ENCODE measurements around the gene CEP63.

The CEP63 gene

DNA sequence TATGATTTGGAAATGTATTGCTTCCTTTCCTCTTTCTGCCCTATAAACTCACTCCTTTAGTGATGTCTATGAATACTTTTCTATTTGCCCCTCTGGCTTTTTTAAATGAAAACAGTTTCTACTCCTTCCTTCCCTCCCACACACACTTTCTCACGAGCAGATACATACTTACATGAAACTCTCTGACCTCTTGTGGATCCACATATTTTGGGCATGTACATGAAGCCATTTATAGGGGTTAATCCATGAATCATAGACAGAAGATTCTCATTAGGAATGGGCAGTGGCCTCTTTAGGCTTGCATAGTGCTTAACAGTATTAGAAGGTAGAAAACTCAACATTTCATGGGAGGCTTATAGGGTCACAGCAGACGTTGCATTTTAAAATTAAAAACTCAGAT lies 24.9 kb upstream of the CEP63 start:
- DNase-seq (ENCODE audit: low spot score in 2 of 2) (peak in 1 of 2 donors; percentile 3), ATAC-seq (no peak)
- H3K4me1 Mint-ChIP-seq: no peaks in the 10 kb centered on the region
- H3K9me3 Mint-ChIP-seq: no peaks in the 10 kb centered on the region
- H3K4me3 Mint-ChIP-seq: no peak overlapping the region
- H3K27ac Mint-ChIP-seq: no peak overlapping the region
- no peaks in the 10 kb centered on the region for H3K36me3 Mint-ChIP-seq

DNA sequence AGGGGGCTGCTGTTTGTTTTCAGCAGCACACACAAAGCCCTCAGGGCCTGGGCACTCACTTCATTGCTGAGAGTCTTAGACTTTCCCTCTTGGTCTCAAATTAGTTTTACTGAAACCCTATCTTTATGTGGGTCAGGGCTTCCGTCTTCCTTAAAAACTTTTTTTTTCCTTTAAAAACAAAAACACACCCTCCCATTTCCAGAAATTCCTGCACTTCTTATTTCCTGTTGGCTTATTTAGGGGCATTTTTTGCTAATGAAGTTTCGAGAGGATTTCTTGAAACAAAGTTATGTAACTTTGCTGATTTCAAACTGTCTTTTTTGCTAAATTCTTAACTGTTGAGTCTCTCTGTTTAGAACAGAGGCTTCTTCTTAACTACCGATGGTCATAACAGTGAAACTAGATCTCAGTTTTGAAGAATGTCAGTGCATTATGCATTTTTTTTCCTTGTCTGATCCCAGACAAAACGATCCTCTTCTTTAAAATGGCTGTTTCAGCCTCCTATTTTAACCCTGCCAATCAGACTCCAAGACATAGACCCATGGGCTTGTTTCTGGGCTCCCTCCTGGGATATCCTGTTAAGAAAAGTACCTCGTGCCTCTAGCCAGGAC lies 23.4 kb upstream of the CEP63 start:
- DNase-seq (ENCODE audit: low spot score in 2 of 2): no peak
- Mint-ChIP-seq H3K4me1 (no peaks in the 10 kb centered on the region), H3K27ac (no peak overlapping the region), H3K36me3 (no peaks in the 10 kb centered on the region), H3K4me3 (no peak overlapping the region), H3K9me3 (no peaks in the 10 kb centered on the region)
- ATAC-seq: no peak

DNA sequence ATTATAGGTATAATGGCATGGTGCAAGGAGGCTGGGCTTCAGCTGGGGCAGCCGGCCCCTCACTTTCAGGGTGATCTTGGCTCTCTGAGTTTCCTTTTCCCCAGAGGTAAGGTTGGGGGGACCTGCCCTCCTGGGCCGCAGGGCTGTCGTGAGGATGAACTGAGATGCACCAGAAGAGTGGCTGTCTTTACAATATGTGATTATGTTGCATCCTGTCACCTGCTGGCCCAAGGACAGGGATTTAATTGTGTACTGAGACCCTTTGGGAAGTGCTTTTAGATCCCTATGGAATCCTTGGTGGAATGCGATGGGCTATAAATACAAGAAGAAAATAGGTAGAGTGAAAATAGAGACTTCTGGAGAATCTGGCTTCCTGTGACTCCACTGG lies 22.2 kb upstream of the CEP63 start:
- Mint-ChIP-seq H3K4me3 (no peak overlapping the region), H3K9me3 (no peaks in the 10 kb centered on the region), H3K27ac (no peak overlapping the region), H3K4me1 (no peaks in the 10 kb centered on the region), H3K36me3 (no peaks in the 10 kb centered on the region)
- no peak for ATAC-seq
- DNase-seq (ENCODE audit: low spot score in 2 of 2): no peak

DNA sequence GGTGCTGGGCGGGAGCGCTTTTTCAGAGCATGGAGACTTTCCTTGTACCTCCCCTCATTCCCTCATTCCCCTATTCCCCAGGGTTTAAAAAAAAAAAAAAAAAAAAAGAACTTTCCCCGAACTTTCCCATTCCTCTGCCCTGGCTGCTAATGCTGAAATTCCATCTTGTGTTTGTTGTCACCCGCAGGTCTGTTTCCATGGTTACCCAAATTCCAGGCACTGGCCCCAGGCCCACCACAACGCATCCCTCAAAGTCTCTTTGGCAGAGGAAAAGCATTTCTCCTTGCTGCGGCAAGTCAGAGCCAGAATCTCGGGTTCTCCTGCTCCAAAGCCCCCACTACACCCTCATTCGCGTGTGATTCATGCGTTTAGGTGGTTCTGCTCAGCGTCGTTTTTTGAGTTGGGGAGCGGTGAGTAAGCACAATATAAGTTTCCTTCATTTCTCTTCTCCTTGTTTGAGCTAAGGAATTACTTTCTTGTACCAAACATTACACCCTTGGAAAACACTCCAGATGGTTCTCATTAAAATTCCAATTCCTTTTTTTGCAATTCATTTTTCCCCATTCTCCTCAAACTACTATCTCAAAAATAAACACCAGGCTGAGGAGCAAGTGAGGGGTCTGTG lies 21.7 kb upstream of the CEP63 start:
- no peaks in the 10 kb centered on the region for H3K36me3 Mint-ChIP-seq
- no peak overlapping the region for H3K4me3 Mint-ChIP-seq
- no peak for ATAC-seq
- H3K27ac Mint-ChIP-seq: no peak overlapping the region
- no peaks in the 10 kb centered on the region for H3K9me3 Mint-ChIP-seq
- DNase-seq (ENCODE audit: low spot score in 2 of 2): peak in 1 of 2 donors; percentile 25
- H3K4me1 Mint-ChIP-seq: no peaks in the 10 kb centered on the region

DNA sequence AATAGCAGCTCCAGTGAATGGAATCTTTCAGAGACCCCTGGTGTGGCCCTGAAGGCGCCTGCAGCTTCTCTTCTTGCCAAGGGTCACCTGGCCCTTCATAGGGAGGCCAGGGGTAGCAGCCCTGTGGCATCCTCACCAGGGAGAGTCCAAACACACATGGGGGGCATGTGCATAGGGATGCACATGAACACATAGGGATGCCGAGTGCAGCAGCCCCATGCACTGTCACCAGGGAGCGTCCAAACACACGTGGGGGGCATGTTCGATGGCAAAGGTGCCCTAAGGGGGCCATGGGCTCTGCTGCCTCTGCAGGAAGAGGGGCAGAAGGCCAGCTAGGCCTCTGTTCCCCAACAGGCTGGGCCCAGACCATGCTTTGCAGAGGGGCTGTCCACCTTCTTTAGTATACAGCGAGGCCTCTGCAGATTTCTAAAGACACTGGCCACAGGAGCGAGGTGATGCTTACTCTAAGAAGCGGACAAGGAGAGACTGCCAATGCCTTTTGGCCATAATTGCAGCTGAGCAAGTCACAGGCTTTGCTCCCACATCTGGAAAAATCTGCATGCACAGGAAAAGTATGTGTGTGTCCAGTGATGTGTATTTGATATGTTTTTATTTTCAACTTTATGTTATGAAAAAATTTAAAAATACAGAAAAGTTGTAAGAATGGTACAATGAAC lies 21.0 kb upstream of the CEP63 start:
- no peak overlapping the region for H3K4me3 Mint-ChIP-seq
- H3K27ac Mint-ChIP-seq: no peak overlapping the region
- H3K4me1 Mint-ChIP-seq: no peaks in the 10 kb centered on the region

DNA sequence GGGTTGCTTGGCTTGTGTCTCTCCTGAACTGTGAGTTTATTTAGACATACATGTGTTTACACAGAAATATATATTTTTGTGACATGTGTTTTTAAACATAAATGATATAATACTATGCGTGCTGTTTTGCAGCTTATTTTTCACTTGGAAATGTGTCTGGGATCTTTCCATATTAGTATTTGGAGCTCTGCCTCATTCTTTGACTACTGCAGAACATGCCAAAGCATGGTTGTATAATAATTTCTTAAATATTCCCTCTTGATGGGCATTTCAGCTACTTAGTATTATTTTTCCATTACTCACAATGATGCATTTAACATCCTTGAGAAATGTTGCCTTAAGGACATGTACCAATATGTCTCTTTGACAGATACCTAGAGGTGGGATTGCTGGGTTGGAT lies 19.5 kb upstream of the CEP63 start:
- H3K36me3 Mint-ChIP-seq: no peaks in the 10 kb centered on the region
- DNase-seq (ENCODE audit: low spot score in 2 of 2) (no peak), ATAC-seq (no peak)
- no peak overlapping the region for H3K4me3 Mint-ChIP-seq
- H3K27ac Mint-ChIP-seq: no peak overlapping the region
- no peaks in the 10 kb centered on the region for H3K4me1 Mint-ChIP-seq
- H3K9me3 Mint-ChIP-seq: no peaks in the 10 kb centered on the region

More for the DNA sequence above, 21.0 kb upstream of the CEP63 start:
- no peaks in the 10 kb centered on the region for H3K9me3 Mint-ChIP-seq
- no peaks in the 10 kb centered on the region for H3K36me3 Mint-ChIP-seq
- ATAC-seq (no peak), DNase-seq (ENCODE audit: low spot score in 2 of 2) (no peak)

DNA sequence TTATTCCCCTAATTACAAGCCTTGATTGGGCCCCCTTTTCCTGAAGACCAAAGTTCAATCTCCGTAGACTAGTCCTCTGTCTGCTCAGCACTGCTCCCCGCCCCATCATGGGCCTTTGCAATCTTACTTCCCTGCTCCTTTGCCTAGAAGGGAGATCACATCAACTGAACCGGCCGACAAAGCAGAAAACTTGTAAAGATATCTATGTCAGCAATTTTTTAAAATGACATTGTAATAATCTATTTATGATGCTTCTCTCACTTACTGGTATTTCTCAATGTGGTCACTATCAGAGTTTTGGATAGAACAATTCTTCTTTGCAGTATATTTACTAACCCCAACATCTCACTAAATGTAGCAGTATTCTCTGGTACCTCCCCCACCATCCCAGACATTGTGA lies 17.3 kb upstream of the CEP63 start:
- Mint-ChIP-seq H3K36me3 (no peaks in the 10 kb centered on the region), H3K27ac (no peak overlapping the region), H3K4me3 (no peak overlapping the region), H3K4me1 (no peaks in the 10 kb centered on the region), H3K9me3 (no peaks in the 10 kb centered on the region)
- DNase-seq (ENCODE audit: low spot score in 2 of 2) (peak in 1 of 2 donors; percentile 28), ATAC-seq (no peak)

DNA sequence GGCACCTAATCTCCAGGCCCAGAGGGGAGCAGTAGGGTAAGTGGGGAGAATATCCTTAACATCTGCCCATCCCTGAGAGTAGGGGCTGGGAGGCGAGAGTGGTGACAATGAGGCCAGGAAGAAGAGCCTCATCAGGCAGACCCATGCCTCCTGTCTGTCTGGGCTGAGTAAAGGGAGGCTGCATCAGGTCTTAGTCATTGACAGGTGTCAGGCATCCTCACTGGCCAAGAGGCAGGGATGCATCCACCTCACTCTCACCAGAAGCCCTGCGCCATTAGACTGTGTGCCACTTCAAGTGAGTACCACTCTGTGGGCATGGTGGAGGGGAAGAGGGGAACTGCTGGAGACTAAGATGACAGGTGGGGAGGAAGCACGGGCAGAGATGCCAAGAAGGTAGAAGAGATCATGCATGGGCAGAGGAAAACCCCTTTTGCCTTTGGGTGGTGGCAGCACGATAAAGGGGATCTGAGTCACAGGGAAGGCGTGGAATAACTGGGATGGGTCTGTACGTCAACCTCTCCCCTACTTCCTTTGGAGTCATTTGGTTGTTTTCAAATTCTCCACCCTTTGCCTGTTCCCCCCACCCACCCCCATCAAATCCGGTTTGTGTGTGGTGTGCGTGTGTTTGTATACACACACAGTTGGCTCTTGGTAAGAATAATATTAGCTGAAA lies 14.2 kb upstream of the CEP63 start:
- ATAC-seq (no peak), DNase-seq (ENCODE audit: low spot score in 2 of 2) (no peak)
- Mint-ChIP-seq H3K4me3 (no peak overlapping the region), H3K36me3 (peaks cover 5% of the 10 kb centered on the region), H3K4me1 (no peaks in the 10 kb centered on the region), H3K27ac (peak overlapping the region; percentile 48), H3K9me3 (no peaks in the 10 kb centered on the region)

DNA sequence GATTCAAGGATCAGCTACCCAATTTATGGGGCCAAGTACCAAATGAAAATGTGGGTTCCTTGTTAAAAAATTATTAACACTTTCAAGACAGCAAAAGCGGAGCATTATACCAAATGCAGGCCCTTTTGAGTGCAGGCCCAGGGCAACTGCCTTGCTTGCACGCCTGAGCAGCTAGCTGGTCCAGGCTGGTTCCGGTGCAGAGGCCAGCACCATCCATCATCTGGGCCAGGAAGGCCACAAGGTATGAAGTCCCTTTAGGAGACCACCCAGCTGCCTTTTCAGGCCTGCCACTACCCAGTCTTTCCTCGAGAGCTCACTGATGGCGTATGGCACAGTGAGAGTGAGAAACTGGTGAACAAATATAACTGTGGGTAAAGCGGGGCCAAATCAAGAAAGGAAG lies 13.0 kb upstream of the CEP63 start:
- Mint-ChIP-seq H3K4me1 (no peaks in the 10 kb centered on the region), H3K9me3 (no peaks in the 10 kb centered on the region), H3K36me3 (peaks cover 16% of the 10 kb centered on the region), H3K4me3 (no peak overlapping the region), H3K27ac (no peak overlapping the region)
- ATAC-seq (no peak), DNase-seq (ENCODE audit: low spot score in 2 of 2) (no peak)

DNA sequence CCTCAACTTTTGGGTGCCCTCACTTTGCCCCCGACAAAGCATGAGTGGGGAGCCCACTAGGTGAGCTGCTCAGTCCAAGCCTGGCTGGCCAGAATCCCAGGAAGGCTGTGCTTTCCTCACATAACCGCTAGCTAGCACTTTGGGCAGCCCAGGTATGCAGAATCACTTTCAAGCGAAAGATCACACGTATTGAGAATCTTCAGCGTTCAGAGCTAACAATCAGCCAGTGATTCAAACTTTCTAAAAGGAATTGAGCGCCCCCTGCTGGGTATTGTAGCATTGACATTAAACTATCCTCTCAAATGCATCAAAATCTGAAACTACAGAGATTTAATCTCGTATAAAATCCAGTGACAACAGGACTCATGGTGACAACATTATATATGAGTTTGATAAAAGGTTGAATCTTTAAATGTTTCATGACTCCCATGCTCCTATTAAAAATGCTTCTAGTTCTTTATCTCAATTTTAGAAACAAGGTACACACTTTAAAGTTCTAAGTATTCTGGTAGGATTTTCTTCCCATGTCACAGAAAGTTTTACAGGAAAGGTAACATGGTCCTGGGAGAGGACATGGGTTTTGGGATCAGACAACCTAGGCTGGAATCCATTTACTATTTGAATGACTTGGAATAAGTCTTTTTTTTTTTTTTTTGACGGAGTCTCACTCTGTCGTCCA lies 11.8 kb upstream of the CEP63 start:
- no peak overlapping the region for H3K4me3 Mint-ChIP-seq
- peak; percentile 76 for ATAC-seq
- DNase-seq (ENCODE audit: low spot score in 2 of 2): peak; percentile 59 to 86
- peaks cover 28% of the 10 kb centered on the region for H3K36me3 Mint-ChIP-seq
- H3K9me3 Mint-ChIP-seq: no peaks in the 10 kb centered on the region
- H3K27ac Mint-ChIP-seq: no peak overlapping the region
- H3K4me1 Mint-ChIP-seq: no peaks in the 10 kb centered on the region

DNA sequence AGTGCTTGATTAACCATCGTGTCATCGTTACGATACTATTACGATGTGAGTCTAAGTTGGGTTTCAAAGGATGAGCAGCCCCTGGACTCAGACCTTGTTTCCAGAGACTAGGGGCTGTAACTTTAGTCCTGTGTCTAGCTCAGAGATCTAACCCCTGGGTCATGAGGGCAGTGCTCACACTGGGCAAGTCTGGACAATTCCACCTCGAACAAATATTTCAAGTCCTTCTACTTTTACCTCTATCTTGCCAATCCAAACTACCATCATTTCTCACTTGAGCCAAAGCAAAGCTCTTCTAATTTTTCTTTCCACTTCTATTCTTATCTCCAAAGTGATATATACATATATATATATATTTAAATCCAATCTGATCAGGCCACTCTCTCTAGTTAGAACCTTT lies 10.9 kb upstream of the CEP63 start:
- no peak for DNase-seq (ENCODE audit: low spot score in 2 of 2)
- no peaks in the 10 kb centered on the region for H3K4me1 Mint-ChIP-seq
- H3K4me3 Mint-ChIP-seq: no peak overlapping the region
- no peak for ATAC-seq
- H3K27ac Mint-ChIP-seq: no peak overlapping the region
- H3K9me3 Mint-ChIP-seq: no peaks in the 10 kb centered on the region
- H3K36me3 Mint-ChIP-seq: peaks cover 38% of the 10 kb centered on the region

DNA sequence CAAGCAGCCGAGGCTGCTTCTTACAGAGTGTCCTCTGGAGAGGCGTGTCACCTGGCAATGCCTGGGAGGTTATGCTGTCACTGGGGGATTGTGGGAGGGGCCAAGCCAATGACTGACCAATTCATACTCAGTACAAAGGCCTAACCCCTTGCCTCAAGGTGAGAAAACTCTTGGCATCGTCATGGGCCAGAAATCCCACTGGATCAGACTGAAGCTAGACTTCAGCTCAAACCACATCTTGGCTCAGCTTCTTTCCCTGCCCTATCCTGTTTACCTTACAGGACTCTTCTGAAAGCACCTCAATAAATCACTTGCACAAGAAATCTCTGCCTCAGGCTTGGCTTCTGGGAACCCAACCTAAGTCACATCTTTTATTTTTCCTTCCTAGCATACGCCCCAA lies 9.6 kb upstream of the CEP63 start:
- DNase-seq (ENCODE audit: low spot score in 2 of 2): no peak
- no peaks in the 10 kb centered on the region for H3K9me3 Mint-ChIP-seq
- no peak for ATAC-seq
- H3K27ac Mint-ChIP-seq: no peak overlapping the region
- no peaks in the 10 kb centered on the region for H3K4me1 Mint-ChIP-seq
- no peak overlapping the region for H3K4me3 Mint-ChIP-seq
- peaks cover 50% of the 10 kb centered on the region for H3K36me3 Mint-ChIP-seq

DNA sequence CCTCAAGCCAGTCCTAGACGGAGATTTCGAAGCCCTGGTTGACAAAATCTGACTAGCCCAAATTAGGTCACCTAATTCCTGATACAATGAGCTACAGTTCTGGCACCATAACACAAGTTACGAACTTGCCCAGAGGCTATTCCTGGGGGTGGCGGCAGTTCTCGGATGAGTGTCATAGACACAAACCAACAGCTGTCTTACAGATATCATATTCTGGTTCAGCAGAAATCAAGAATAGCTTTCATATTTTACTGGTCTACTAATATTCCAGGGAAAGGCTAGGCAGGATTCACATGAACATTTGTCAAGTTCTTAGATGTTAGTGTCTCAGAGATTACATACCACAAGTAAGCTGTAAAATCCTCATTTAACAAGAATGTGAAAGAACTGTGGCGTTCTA lies 8.9 kb upstream of the CEP63 start:
- Mint-ChIP-seq H3K27ac (no peak overlapping the region), H3K4me3 (no peak overlapping the region), H3K36me3 (peaks cover 50% of the 10 kb centered on the region), H3K9me3 (no peaks in the 10 kb centered on the region), H3K4me1 (no peaks in the 10 kb centered on the region)
- no peak for DNase-seq (ENCODE audit: low spot score in 2 of 2)
- no peak for ATAC-seq

DNA sequence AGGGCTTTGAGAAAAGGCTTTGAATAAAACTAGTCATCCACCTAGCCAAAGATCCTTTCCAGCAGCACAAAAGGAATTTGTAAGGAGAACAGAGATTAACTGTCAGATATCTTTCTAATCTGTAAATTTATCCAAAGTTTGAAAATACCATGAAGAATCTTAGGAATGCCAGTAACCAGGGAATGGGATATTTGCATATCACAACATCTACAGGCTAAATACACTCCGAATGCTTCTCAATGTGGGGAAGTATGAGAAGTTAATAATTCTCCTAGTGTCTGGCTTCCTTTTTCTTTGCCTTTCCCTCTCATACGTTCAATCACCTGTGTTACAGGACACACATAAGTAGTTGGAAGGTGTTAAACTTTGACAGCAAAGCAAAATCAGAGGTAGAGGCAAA lies 7.9 kb upstream of the CEP63 start:
- Mint-ChIP-seq H3K27ac (peak overlapping the region; percentile 37), H3K9me3 (no peaks in the 10 kb centered on the region), H3K4me3 (no peak overlapping the region), H3K36me3 (peaks cover 50% of the 10 kb centered on the region), H3K4me1 (no peaks in the 10 kb centered on the region)
- DNase-seq (ENCODE audit: low spot score in 2 of 2): no peak
- no peak for ATAC-seq

DNA sequence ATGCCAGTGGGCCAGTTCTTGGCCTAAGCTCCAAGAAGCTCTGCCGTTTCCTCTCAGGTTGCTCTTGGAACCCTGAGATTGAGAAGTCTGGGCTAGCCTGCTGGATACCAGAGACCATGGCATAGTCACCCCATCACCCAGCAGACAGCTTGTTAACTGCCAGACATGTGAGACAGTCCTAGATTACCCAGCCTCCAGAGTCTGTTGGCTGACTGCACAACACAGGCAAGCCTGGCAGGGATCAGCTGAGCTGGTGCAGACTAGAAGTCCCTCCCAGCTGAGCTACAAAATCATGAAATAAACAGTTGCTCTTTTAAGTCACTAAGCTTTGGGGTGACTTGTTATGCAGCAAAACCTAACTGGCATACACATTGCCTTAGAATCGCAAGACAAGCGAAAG lies 5.3 kb upstream of the CEP63 start:
- Mint-ChIP-seq H3K9me3 (no peaks in the 10 kb centered on the region), H3K4me3 (no peak overlapping the region), H3K4me1 (peaks cover 18% of the 10 kb centered on the region), H3K36me3 (peaks cover 63% of the 10 kb centered on the region), H3K27ac (peak overlapping the region; percentile 8)
- DNase-seq (ENCODE audit: low spot score in 2 of 2) (no peak), ATAC-seq (no peak)
